IMR-90 (cell line): ENCODE results near the gene HS3ST1.

Experiments
- CTCF ChIP-seq: conservative IDR thresholded peaks from 2 replicates; pipeline ENCODE4 v1.5.1; 2012; ENCODE audit warnings: mild to moderate bottlenecking, low read depth, low read length, improper control_type of control experiment
- MAFK ChIP-seq: IDR thresholded peaks from 2 replicates; pipeline ENCODE4 v1.6.1; 2012; ENCODE audit warnings: low read depth, low read length, improper control_type of control experiment
- MAZ ChIP-seq: IDR thresholded peaks from 2 replicates; pipeline ENCODE4 v1.6.1; 2012; ENCODE audit warnings: low read depth, mild to moderate bottlenecking, low read length, improper control_type of control experiment, moderate library complexity, borderline replicate concordance
- NFE2L2 ChIP-seq: fragments of 150-350 bp; IDR thresholded peaks from 2 replicates; pipeline ENCODE4 v1.6.1; 2016; ENCODE audit warnings: low read depth, mild to moderate bottlenecking, low read length
- POLR2A ChIP-seq: IDR thresholded peaks from 2 replicates; pipeline ENCODE4 v1.6.1; 2012; ENCODE audit warnings: mild to moderate bottlenecking, low read depth, low read length
- RAD21 ChIP-seq: IDR thresholded peaks from 2 replicates; pipeline ENCODE4 v1.6.1; 2012; ENCODE audit warnings: low read length, improper control_type of control experiment
- RFX5 ChIP-seq: IDR thresholded peaks from 2 replicates; pipeline ENCODE4 v1.8.0; 2012; ENCODE audit warnings: low read depth, mild to moderate bottlenecking, low read length, moderate library complexity

GRCh38 chr4:11424856-11425255 lies 3.8 kb downstream of the HS3ST1 start:
- TF ChIP-seq CTCF (no peak), MAFK (no peak), MAZ (no peak), POLR2A (no peak), RFX5 (no peak), NFE2L2 (no peak), RAD21 (no peak)
